Right renal pelvis (tissue), 4 donors: ENCODE results near the gene METTL21A. TPM values are rescaled to one million over a fixed set of nuclear protein-coding genes. Genes with fewer than 3 reads are reported as not detected.

ENCODE experiments used
- DNase-seq, 4 donors: peaks; one replicate each; pipeline ENCODE4 v3.0.0-alpha.2; 2013; ENCODE audit warnings: low read depth in 4 of 4, low spot score in 3 of 4, missing footprints in 1 of 4
- polyA plus RNA-seq, 4 donors: library from polyadenylated mRNA; unstranded; fragments of 120-200 nt; gene quantifications; one replicate each; pipeline ENCODE4 v1.2.1, GENCODE V29; 2013; ENCODE audit not compliant: insufficient read length in 4 of 4

Gene METTL21A
- polyA plus RNA-seq, 4 donors, result 30.1 to 35.0 (median 31.6) TPM

- no peak for DNase-seq
Observed at GRCh38 chr2:207565736-207566500, 59.3 kb downstream of the METTL21A start.

Other genes with a start within 250 kb of the METTL21A start
- gene CREB1, start 95.4 kb downstream of the METTL21A start, polyA plus RNA-seq, result 10 to 100 TPM; 60.7 to 74.9 (median 70.8) TPM
- 10 to 100 TPM; 16.8 to 23.1 (median 20.4) TPM for gene CCNYL1, start 86.2 kb upstream of the METTL21A start, polyA plus RNA-seq
- 10 to 100 TPM; 12.2 to 15.7 (median 13.6) TPM for gene FZD5, start 144.5 kb upstream of the METTL21A start, polyA plus RNA-seq